HG03175 (cell line): ENCODE measurements around the gene USP11.

ENCODE experiments used
- ATAC-seq: cut with Tn5 transposase; IDR thresholded peaks from one replicate; pipeline ENCODE4 v1.9.1; 2021; ENCODE audit warnings: mild to moderate bottlenecking, moderate library complexity; ENCODE audit not compliant: unreplicated experiment

USP11 gene

DNA sequence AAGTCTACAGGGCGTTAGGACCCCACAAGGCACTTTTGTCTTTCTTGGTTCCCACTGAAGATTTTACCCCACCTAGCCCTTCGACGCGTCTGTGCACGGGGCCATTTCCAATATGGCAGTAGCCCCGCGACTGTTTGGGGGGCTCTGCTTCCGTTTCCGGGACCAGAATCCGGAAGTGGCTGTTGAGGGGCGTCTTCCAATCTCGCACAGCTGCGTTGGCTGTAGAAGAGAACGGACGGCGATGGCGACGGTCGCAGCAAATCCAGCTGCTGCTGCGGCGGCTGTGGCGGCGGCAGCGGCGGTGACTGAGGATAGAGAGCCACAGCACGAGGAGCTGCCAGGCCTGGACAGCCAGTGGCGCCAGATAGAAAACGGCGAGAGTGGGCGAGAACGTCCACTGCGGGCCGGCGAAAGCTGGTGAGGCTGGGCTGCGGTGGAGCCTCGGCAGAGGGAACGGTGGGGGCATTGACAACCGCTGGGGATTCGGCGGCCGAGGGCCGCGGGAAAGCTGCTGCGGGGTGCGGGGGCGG lies at the start of gene USP11:
USP11 (plus strand) TSS at position 207 of the 530 bp plus-strand sequence; CDS start at position 242, 35 bp downstream.
- ATAC-seq: no peak

DNA sequence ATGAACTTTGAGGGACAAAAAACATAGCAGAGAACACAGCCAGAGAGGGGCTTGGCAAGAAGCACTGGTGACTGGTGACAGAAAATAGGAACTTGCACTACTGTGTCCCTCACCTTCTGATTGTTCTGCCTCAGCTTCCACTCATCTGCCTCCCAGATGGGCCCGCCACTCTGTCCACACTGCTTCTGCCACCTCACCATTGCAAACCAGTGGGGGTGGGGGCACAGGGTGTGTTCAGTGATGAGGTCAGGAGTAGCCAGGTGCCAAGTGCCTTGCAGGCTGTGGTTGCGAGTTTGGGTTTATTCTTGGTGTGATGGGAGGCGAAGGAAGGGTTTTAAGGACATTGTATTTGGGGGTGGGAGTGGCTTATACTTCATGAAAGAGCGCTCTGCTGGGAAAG lies 48.3 kb upstream of the USP11 start:
- ATAC-seq: no peak

DNA sequence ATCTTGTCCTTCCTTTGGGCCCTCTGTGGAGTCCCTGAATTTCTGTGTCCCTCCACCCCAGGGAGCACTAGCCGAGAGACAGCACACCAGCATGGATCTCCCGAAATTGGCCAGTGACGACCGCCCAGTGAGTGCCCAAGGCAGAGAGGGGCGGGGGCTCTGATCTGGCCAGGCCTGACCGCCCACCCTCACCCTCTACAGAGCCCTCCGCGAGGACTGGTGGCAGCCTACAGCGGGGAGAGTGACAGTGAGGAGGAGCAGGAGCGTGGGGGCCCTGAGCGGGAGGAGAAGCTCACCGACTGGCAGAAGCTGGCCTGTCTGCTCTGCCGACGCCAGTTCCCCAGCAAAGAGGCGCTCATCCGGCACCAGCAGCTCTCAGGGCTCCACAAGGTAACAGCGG lies 47.6 kb upstream of the USP11 start:
- ATAC-seq: no peak

DNA sequence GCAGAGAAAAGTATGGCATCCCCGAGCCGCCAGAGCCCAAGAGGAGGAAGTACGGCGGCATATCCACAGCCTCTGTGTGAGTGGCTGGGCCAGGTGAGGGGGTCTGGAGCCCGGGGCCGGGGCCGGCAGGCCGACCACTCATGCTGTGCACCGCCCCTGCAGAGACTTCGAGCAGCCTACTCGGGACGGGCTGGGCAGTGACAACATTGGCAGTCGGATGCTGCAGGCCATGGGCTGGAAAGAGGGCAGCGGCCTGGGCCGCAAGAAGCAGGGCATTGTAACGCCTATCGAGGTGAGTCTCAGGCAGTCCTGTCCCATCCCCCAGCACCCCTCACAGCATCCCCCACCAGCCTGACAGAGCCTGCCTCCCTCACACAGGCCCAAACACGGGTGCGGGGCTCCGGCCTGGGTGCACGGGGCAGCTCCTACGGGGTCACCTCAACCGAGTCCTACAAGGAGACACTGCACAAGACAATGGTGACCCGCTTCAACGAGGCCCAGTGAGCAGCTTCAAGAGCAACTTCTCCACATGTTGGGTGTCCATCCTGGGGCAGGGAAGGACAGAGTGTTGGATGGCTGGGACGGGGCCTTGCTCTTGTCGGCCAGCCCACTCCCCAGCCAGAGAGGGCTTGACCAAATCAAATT lies 46.6 kb upstream of the USP11 start:
- no peak for ATAC-seq

DNA sequence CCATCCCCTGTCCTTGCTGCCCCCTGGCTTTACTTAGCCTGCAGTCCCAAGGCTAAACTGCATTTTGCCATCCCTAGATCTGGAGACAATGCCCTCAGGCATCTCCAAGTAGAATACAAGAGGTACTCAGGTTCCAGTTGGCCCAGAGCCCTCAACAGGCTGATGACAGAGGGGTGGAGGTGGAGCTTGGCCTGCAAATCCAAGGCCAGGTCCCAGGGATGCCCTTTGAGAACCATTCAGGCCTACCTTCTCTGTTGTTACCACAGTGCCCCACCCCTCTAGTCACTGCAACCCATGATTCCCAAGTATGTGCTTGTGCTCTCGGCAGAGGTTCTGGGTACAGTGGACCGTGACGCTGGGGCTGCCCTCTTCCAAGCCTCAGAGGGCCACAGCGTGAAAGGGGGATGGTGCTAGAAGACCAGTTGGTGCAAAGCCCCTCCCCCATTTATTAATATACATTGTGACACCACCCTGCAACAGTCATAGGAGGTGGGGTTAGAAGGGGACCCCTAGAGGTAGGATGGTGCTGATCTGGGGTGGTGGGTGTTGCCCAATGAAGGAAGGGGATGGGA lies 45.6 kb upstream of the USP11 start:
- ATAC-seq: no peak

DNA sequence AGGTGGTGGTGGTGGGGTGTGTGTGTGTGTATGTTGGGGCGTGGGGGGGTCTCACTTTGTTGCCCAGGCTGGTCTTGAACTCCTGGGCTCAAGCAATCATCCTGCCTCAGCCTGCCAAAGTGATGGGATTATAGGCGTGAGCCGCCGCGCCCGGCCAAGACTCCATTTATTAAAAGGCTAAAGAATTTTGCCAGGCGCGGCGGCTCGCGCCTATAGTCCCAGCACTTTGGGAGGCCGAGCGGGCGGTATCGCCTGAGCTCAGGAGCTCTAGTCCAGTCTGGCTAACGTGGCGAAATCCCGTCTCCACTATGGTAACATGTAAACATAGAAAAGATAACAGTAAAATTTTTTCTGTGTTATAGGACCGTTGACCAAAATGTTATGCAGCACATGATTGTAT lies 42.9 kb upstream of the USP11 start:
- ATAC-seq: no peak

DNA sequence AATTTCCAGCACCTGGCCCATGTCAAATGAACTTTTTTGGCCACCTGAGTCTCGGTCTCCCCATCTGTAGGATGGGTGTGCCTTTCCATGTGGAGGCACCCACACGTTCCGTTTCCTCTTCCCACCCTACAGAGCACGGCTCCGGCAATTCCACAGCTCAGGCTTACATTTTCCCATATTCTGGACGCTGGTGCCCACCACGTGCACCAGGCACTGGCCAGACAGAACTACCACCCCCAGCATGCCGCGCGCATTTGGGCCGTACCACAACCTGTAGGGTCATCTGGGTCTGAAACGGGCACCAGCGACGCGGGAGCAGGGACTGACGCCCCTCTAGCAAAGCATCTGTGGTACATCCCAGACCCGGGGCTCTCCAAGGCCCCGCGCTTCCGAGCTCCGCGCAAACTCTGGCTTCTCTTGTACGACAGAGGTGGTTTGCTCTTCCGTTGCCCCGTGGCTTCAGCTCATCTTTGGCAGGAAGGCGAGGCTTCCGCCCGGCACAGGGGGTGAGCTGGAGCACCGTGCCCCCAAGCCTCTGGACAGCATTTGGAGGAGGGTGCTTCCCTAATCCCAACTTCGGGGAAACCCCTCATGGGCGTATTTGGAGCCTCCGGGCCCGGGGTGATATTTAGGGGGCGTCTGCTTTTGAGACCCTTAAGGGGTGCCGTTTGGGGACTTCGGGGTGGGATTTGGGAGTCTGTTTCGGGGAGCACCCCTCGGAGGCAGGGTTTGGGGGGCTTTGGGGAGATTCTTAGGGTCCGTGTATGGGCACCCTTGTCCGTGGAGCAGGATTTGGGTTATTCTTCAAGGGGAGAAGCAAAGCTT lies 42.2 kb upstream of the USP11 start:
- peak; percentile 63 for ATAC-seq

DNA sequence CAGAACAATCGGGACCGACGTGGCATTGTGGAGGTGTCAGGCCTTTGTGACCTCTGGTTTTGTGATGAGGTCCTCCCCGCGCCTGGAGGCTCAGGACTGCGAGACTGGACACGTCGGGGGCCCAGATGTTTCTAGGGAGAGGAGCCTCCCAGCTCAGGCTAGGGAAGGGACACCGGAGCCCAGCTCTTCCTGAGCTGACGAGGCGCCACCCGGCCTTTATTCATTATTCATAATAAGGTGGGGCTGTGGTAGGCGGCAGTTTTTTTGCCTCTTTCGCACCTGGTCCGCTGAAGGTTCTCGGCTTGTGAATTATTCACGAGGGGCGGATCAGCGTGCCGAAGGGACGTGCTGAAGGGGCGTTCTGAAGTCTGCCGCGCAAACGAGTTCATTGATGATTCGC lies 41.5 kb upstream of the USP11 start:
- peak; percentile 27 for ATAC-seq

DNA sequence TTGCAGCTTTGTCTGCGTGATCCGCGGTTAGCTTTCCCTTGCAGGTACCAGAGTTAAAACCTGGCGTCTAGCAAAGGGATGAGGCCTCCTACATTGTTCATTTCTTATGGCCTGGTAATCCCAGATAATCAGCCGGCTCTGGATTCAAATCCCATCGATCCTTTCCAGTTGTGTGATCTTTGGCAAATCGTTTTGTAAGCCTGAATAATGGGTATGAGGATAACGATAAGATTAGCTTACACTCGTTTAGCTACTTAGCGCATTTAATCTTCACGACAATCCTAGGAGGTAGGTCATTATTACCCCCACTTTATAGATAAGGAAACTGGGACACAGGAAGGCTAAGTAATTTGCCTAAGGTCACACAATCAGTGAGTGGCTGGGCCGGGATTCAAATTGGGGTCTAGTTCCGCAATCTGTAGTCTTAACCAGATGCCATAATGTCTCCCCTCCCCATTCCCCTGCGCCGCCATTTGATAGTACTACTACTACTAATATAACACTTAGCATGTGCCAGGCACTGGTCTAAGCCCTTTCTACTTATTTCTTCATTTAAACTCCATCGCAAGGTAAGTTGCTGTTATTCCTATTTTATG lies 40.9 kb upstream of the USP11 start:
- ATAC-seq: no peak

DNA sequence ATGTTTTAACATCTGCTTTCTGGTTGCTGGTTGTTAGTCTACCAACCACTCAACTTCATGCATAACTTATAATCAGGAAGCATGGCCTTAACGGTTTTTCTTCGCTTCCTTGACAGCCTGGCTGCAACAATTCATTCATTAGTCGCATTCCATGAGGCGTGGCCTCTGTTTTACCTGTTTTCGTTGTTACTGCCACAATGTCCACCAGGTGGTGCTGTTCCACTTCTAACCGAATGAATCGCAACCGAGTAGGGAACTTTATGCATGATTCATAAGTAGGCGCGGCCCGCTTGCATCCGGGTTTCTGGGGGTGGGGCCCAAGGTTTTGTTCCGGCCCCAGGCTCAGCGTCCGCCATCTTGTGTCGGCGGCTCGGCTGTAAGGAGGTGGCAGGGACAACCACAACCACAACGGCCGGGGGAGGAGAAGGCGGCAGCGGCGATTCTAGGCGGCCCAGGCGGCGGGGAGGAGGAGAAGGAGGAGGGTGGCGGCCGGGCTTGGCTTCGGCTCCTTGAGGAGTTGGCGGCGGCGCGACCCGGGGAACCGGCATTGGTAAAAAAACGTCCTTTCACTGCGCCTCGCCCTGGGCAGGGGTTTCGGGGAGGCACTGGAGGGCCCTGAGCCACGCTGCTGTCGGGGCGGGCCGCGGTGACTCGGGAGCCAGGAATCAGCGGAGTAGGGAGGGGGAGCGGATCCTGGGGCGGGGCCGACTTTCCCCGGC lies 39.2 kb upstream of the USP11 start, which contains the start of gene UBA1:
UBA1 (plus strand) TSS at position 355 of the 719 bp plus-strand sequence. CDS start 4,974 bp downstream, outside the sequence.
- ATAC-seq: peak; percentile 57

DNA sequence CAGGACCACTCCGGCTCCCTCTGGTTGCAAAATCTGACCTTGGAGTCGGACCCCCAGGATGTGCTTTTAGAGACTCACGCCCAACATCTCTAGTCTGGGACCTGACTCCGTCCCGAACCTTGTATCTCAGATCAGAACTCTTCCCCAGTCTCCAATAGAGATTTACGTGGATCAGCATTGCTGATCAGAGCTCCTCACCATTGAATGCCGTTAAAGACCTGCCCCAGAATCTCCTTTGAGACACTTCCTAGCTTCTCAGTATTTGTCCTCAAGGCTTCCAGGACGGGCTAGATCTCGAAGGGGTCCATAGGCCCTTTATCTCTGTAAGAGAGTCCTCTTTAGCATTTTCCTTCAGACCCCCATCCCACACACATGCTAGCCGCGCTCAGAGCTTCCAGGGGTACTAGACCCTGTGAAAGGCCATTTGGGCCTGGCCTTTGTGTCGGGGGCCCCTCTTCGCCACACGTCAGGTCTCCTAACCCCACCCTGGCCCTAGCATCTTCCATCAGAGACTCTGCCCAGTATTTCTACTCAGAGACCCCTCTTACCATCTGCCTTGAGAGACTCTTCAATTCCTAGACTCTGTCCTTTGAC lies 38.5 kb upstream of the USP11 start:
- ATAC-seq: no peak

DNA sequence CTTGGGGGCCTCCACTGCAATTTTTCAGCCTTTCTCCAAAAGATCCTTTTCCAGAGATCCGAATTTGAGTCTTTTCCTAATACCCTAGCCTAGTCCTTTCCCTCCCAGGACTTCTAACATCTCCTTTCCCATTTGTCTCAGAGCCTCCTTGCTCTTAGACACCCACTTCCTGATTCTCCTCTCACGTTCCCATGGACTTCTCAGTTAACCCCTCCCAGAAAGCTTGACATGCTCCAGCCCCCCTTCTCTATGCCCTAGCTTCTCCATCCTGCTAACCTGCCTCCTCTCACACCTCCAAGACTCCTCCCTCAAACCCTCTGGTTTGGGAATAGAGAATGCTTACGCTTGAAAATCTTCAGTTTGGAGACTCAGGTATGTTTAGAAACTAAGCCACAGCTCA lies 36.7 kb upstream of the USP11 start:
- no peak for ATAC-seq

DNA sequence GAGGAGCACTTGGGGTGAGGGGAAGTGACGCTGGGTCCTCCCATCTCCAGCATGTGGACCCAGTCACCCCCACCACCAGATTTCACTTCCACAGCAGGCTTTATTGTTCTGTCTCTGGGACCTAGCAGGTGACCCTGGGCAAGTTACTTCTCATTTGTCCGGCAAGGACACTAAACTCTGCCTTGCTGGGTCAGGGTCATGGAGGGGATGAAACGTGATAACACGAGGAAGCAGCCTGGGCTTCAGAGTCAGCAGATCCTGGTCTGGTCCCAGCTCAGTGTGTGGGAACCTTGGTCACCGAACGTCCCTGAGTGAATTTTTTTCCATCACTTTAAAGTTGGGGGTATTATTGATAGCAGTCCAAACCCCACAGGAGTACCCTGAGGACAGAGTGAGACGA lies 35.3 kb upstream of the USP11 start:
- no peak for ATAC-seq

DNA sequence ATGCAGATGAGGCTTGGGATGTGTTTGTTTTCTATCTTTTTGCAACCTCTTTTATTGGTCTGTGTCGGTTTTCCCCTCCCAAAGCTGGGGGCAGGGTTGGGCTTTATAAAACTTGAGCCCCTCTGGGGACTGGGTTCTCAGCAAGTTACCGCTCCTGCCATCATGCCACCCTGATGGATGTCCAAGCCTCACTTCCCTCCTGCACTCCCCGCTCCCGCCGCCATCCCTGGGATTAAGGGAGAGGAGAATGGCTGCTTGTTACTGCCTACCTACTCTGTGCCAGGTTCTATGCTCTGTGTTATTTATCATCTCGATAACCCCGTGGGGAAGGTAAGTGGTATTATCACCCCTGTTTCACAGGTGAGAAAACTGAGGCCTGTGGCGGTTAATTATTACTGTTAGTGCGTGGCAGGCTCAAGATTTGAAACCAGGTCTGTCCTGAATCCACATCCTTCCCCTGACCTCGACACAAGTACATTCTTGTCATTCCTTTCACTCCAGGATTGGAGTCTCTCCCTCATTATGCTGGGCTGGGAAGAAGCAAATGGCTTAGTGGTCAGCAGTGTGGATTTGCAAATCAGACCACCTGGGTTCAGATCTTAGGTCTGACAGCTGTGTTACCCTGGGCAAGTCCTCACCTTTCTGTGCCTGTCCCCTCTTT lies 34.7 kb upstream of the USP11 start:
- ATAC-seq: no peak

DNA sequence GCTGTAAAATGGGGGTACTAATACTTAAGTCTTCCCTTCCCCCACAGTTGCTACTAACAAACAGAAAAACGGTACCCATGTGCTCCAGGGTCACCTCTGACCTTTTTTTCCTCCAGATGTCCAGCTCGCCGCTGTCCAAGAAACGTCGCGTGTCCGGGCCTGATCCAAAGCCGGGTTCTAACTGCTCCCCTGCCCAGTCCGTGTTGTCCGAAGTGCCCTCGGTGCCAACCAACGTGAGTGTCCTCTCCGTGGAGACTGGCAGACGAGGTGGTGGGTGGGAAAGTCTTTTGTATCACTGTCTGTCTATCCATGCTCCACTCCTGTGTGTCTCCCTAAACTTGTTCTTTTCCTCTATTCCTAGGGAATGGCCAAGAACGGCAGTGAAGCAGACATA lies 34.1 kb upstream of the USP11 start:
- no peak for ATAC-seq

DNA sequence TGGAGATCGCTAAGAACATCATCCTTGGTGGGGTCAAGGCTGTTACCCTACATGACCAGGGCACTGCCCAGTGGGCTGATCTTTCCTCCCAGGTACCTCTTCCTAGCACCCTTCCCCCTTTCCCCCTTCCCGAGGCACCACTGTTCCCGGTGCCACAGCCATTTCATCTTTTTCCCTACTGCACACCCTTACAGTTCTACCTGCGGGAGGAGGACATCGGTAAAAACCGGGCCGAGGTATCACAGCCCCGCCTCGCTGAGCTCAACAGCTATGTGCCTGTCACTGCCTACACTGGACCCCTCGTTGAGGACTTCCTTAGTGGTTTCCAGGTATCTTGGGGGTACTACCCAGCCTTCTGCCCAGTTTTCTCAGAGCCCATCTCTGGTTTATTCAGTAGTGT lies 33.5 kb upstream of the USP11 start:
- no peak for ATAC-seq

DNA sequence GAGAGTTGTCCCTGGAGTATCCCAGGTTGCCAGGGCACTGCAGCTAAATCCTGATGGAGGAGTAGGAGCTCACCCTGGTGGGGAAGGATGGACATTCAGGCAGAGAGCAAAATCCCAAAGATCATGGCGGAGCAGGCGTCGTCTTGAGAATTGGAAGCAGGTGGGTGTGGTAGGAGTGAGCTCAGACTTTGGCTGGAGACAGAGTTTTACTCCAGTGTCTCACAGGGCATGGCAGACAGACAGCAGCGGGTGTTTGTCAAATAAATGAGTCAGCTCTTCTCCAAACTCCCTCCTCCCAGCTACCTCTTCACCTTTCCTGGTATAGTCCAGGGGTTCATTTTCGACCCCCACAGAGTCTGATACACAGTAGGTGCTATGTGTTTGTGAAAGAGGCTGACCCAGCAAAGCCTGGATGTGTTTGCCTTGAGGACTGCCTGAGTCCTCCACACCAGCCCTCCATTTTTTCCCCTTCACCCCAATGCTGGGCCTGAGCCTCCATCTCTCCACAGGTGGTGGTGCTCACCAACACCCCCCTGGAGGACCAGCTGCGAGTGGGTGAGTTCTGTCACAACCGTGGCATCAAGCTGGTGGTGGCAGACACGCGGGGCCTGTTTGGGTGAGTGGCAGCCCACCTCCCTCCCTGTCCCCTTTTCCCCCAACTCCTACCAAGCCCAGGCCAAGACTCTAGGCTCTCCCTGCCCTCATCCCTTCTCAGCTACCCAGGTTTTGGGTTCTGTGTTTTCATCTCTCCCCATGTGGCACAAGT lies 32.2 kb upstream of the USP11 start:
- no peak for ATAC-seq

DNA sequence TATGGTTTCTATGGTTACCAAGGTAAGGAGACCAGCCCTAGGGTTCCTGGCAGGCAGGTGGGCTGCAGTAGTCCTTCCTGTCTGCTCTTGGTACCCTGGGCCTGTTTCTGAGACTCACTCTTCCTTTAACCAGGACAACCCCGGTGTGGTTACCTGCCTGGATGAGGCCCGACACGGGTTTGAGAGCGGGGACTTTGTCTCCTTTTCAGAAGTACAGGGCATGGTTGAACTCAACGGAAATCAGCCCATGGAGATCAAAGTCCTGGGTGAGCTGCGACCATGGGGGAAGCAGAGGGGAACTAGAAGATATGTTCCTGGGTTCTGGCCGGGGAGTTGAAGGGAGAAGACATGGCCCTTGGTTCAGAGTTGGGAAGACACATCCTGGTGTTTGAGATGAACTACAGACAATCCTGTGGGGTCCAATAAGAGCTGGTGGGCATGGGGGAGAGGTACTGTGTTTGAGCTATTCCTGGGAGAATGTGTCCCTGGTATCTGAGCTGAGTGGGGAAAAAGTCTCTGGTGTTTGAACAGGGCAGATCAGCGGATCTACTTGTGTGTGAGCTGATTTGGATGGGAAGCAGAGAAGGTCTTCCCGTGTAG lies 31.4 kb upstream of the USP11 start:
- ATAC-seq: no peak

DNA sequence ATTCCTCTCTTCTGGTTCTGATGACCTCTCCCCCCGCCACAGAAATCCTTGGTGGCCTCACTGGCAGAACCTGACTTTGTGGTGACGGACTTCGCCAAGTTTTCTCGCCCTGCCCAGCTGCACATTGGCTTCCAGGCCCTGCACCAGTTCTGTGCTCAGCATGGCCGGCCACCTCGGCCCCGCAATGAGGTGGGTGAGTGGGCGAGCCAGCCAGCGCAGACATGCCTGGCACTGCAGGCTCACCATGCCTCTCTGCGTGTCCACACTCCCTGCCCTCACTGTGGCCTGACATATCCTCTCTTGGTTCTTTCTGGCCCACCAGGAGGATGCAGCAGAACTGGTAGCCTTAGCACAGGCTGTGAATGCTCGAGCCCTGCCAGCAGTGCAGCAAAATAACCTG lies 30.5 kb upstream of the USP11 start:
- no peak for ATAC-seq
